Spleen (tissue), 11 donors: Measurements from ENCODE around the gene AGBL1. TPM values are rescaled to one million over a fixed set of nuclear protein-coding genes. Genes with fewer than 3 reads are reported as not detected.
"Not testable (repeated sequence)": the region's sequence is repeated elsewhere in the genome, so short reads cannot be mapped to it uniquely, and the experiment has no call there.

Source experiments
- DNase-seq: peaks from one replicate; pipeline ENCODE4 v3.0.0-alpha.2; 2020
- H3K27ac ChIP-seq, 8 donors: fragments of 200-600 bp; sonication (generic) in 7 of 8; 1 replicate in 4 of 8; 2 replicates in 4 of 8; pipeline versions ENCODE4 v1.5.0 to v1.8.0; 2016 to 2021; ENCODE audit warnings: inconsistent platforms in 4 of 8, mild to moderate bottlenecking in 4 of 8, moderate library complexity in 1 of 8
- H3K27me3 ChIP-seq, 7 donors: fragments of 200-600 bp; sonication (generic) in 6 of 7; replicated peaks in 1 of 7; 1 replicate in 4 of 7; 2 replicates in 3 of 7; pipeline versions ENCODE4 v1.5.0 to v1.8.0; 2016 to 2021; ENCODE audit warnings: inconsistent platforms in 3 of 7, mild to moderate bottlenecking in 1 of 7
- H3K36me3 ChIP-seq, 6 donors: fragments of 200-600 bp; sonication (generic) in 5 of 6; 1 replicate in 4 of 6; 2 replicates in 2 of 6; pipeline versions ENCODE4 v1.5.0 to v1.8.0; 2016 to 2021; ENCODE audit warnings: inconsistent platforms in 2 of 6
- H3K4me1 ChIP-seq, 6 donors: fragments of 200-600 bp; sonication (generic) in 5 of 6; 1 replicate in 3 of 6; 2 replicates in 3 of 6; pipeline versions ENCODE4 v1.5.0 to v1.8.0; 2016 to 2021; ENCODE audit warnings: inconsistent platforms in 3 of 6
- H3K4me3 ChIP-seq, 8 donors: fragments of 200-600 bp; sonication (generic) in 7 of 8; 1 replicate in 4 of 8; 2 replicates in 4 of 8; pipeline versions ENCODE4 v1.5.0 to v1.8.0; 2016 to 2021; ENCODE audit warnings: inconsistent platforms in 4 of 8, mild to moderate bottlenecking in 4 of 8, moderate library complexity in 2 of 8
- H3K9me3 ChIP-seq, 8 donors: fragments of 200-600 bp; sonication (generic) in 7 of 8; 1 replicate in 4 of 8; 2 replicates in 4 of 8; pipeline versions ENCODE4 v1.5.0 to v1.8.0; 2016 to 2021; ENCODE audit warnings: inconsistent platforms in 4 of 8
- CTCF ChIP-seq, 11 experiments: fragments of 200-600 bp in 7 of 11; fragments of 450-650 bp in 4 of 11; sonication (generic) in 4 of 11; IDR thresholded peaks in 8 of 11; conservative IDR thresholded peaks in 3 of 11; 1 replicate in 7 of 11; 2 replicates in 4 of 11; pipeline versions ENCODE4 v1.4.0 to v1.8.0; 2016 to 2021; ENCODE audit warnings: antibody characterized with exemption in 11 of 11, inconsistent platforms in 4 of 11, mild to moderate bottlenecking in 1 of 11
- POLR2A ChIP-seq, 3 donors: fragments of 450-650 bp; IDR thresholded peaks; one replicate each; pipeline ENCODE4 v1.5.1; 2017; ENCODE audit warnings: antibody characterized with exemption in 3 of 3, mild to moderate bottlenecking in 1 of 3
- POLR2AphosphoS5 ChIP-seq, 3 donors: sonication (generic); formaldehyde crosslinking; IDR thresholded peaks; one replicate each; pipeline ENCODE4 v1.5.1; 2017; ENCODE audit warnings: antibody characterized with exemption in 3 of 3
- WGBS, 5 donors: extraction: QIAGEN DNeasy Blood & Tissue Kit in 3 of 5; methylation state at CpG; one replicate each; pipeline versions ENCODE4 v1.1.5 to v1.1.7; 2013 to 2018; 5-methylcytosine and 5-hydroxymethylcytosine counted together
- intact Hi-C: fragments of 100-400 bp; cut with DNase I; formaldehyde crosslinking; loops from one replicate; pipeline ENCODE4 v1.15.0; 2023; ENCODE audit warnings: low total_unique reads
- polyA plus RNA-seq, 3 donors: library from polyadenylated mRNA; stranded (reverse); fragments of 200-250 nt; gene quantifications; one replicate each; pipeline ENCODE4 v1.2.1, GENCODE V29; 2013
- total RNA-seq, 7 donors: library from RNA; depleted of rRNA in 3 of 7; stranded (reverse); fragments of >200 nt in 3 of 7; fragmentation: NEBNext Ultra II Directional in 4 of 7; extraction: Animal tissue kit (Norgen Biotek cat#: 25700) in 4 of 7; gene quantifications; one replicate each; pipeline versions ENCODE4 v1.1.0 to v1.2.1, GENCODE V29; 2016 to 2021
- donor health status: healthy with polysubstance abuse.
- donor health status: DM: no; HTN: no; CAD: no; lungs with moderate emphysema.
- donor health status: DM: no; HTN: no; CAD: no.
- donor health status: Bipolar disorder and iron deficiency.
- donor health status: healthy.
- donor health status: DM: no; HTN: no; CAD: no.
- donor health status: DM: yes; HTN: yes; CAD: no.

AGBL1 gene
- total and polyA plus RNA-seq, 10 donors = not detected

DNA sequence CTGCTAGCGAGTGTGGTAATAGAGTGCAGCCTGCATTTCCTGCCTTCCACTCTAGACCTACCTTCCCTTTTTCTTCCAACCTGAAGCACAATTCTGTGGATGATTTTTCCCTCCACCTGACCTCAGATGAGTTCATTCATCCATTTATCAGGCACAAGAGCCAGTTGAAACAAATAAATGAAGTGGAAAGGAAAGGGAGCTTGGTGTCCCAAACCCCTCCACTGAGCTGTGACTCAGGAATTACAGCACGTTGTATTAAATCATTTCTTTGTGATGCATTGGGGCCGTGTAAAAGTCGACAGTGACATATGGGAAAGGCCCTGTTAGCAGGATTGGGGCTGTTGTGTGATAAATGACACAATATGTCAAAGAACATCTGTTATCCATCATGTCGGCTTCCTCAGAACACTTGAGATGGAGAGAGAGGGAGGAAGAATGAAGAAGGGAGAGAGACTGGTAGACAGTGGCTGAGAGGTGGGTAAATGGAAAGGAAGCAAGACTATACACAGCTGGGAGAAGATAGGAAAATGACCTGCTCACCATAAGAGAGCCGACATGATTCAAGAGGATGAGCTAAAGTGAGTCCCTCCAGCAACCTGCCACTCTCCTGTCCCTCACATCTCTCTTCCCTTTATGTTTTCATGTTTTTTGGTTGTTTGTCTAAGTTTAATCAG, 366.0 kb downstream of the AGBL1 start:
- WGBS, 5 donors = 40 to 54% (median 48%) methylated on average over 6 of the region's 6 CpGs

GRCh38 chr15:86446253-86446640, 366.6 kb downstream of the AGBL1 start:
- H3K4me1 ChIP-seq = no peaks in the 10 kb centered on the region
- H3K27me3 ChIP-seq = no peaks in the 10 kb centered on the region
- WGBS, 5 donors = 57 to 81% (median 77%) methylated on average over 2 of the region's 2 CpGs
- intact Hi-C loops = no loop called here
- no peaks in the 10 kb centered on the region for H3K9me3 ChIP-seq
- no peak overlapping the region for H3K27ac ChIP-seq
- TF ChIP-seq CTCF (IDR thresholded peaks at IDR 0.05 in 8 of 11, conservative IDR thresholded peaks at IDR 0.05 in 3 of 11) (no peak), POLR2AphosphoS5 (IDR thresholded peaks at IDR 0.05) (no peak), POLR2A (IDR thresholded peaks at IDR 0.05) (no peak)
- H3K36me3 ChIP-seq = no peaks in the 10 kb centered on the region
- DNase-seq = no peak
- no peak overlapping the region for H3K4me3 ChIP-seq

More for the DNA sequence above, 366.0 kb downstream of the AGBL1 start:
- no peak for DNase-seq
- H3K36me3 ChIP-seq = no peaks in the 10 kb centered on the region
- intact Hi-C loops = no loop called here
- no peaks in the 10 kb centered on the region for H3K4me1 ChIP-seq
- H3K9me3 ChIP-seq = no peaks in the 10 kb centered on the region
- H3K4me3 ChIP-seq = no peak overlapping the region
- TF ChIP-seq POLR2AphosphoS5 (IDR thresholded peaks at IDR 0.05) (no peak), CTCF (IDR thresholded peaks at IDR 0.05 in 8 of 11, conservative IDR thresholded peaks at IDR 0.05 in 3 of 11) (no peak), POLR2A (IDR thresholded peaks at IDR 0.05) (no peak)
- no peaks in the 10 kb centered on the region for H3K27me3 ChIP-seq
- no peak overlapping the region for H3K27ac ChIP-seq

DNA sequence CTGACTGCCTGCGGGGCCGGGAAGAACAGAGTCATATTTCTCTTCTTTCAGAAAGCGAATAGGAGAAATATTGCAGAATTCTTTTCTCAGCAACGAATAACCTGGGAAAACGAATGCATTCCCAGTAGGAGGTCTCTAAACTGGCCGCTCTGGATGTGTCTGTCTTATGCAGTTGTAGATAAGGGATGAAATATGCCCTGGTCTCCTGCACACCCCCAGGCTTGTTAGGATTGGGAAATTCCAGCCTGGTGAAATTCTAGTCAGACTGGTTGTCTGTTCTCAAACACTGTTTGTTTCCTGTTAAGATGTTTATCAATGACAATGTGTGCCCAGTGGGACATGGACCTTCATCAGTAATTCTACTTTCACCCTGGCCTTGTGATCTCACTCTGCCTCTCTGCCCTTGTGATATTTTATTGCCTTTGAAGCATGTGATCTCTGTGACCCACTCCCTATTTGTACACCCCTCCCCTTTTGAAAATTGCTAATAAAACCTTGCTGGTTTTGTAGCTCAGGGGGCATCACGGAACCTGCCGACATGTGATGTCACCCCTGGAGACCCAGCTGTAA, 385.9 kb downstream of the AGBL1 start:
- WGBS, 5 donors = 85 to 93% (median 88%) methylated on average over 8 of the region's 8 CpGs

GRCh38 chr15:86481720-86482119, 402.0 kb downstream of the AGBL1 start:
- H3K9me3 ChIP-seq = peaks cover 0 to 4% (median 0%) of the 10 kb centered on the region in 8 donors
- DNase-seq = no peak
- no peak for TF ChIP-seq POLR2A (IDR thresholded peaks at IDR 0.05)
- no peak for TF ChIP-seq POLR2AphosphoS5 (IDR thresholded peaks at IDR 0.05)
- no peak for TF ChIP-seq CTCF (IDR thresholded peaks at IDR 0.05 in 8 of 11, conservative IDR thresholded peaks at IDR 0.05 in 3 of 11)
- intact Hi-C loops = no loop called here
- whole genome bisulfite sequencing, 5 donors = 71 to 87% (median 81%) methylated on average over 2 of the region's 2 CpGs
- H3K36me3 ChIP-seq = no peaks in the 10 kb centered on the region
- H3K27me3 ChIP-seq = no peaks in the 10 kb centered on the region
- no peak overlapping the region for H3K4me3 ChIP-seq
- H3K27ac ChIP-seq = no peak overlapping the region
- H3K4me1 ChIP-seq = no peaks in the 10 kb centered on the region

More for the DNA sequence above, 385.9 kb downstream of the AGBL1 start:
- intact Hi-C loops, DNase-seq, H3K27me3 ChIP-seq, H3K36me3 ChIP-seq, H3K4me3 ChIP-seq, H3K4me1 ChIP-seq, H3K27ac ChIP-seq: not testable (repeated sequence)
- H3K9me3 ChIP-seq = peaks cover 2 to 57% (median 29%) of the 10 kb centered on the region in 8 donors
